ENCODE measurements around the gene CRIP1. TPM values are rescaled to one million over a fixed set of nuclear protein-coding genes. Genes with fewer than 3 reads are reported as not detected.

CRIP1 gene
- polyA plus RNA-seq, 2 donors = 78.0 to 99.3 TPM

GRCh38 chr14:105531894-105532623 is 45.4 kb downstream of the CRIP1 start:
- WGBS, 2 donors = 85 to 92% methylated on average over 19 of the region's 19 CpGs
- Histone ChIP-seq H3K9me3 (ENCODE audit: control insufficient read depth in 2 of 2, insufficient read depth in 1 of 2, low read depth in 1 of 2, low read length in 1 of 2) (peaks cover 0 to 7% of the 10 kb centered on the region in 2 donors), H3K27ac (ENCODE audit: low read depth in 2 of 2, low read length in 1 of 2) (no peak overlapping the region), H3K36me3 (ENCODE audit: control insufficient read depth in 2 of 2, insufficient read depth in 2 of 2, low read length in 1 of 2) (no peaks in the 10 kb centered on the region), H3K4me3 (ENCODE audit: low read depth in 1 of 2, low read length in 2 of 2) (no peak overlapping the region), H3K27me3 (ENCODE audit: control insufficient read depth in 1 of 2, insufficient read depth in 2 of 2, low read length in 2 of 2) (peaks cover 0 to 3% of the 10 kb centered on the region in 2 donors), H3K4me1 (ENCODE audit: control insufficient read depth in 2 of 2, insufficient read depth in 2 of 2, low read length in 1 of 2) (peaks cover 8 to 18% of the 10 kb centered on the region in 2 donors)

- Histone ChIP-seq H3K27me3 (ENCODE audit: control insufficient read depth in 1 of 2, insufficient read depth in 2 of 2, low read length in 2 of 2) (peaks cover 0 to 2% of the 10 kb centered on the region in 2 donors), H3K4me3 (ENCODE audit: low read depth in 1 of 2, low read length in 2 of 2) (no peak overlapping the region), H3K4me1 (ENCODE audit: control insufficient read depth in 2 of 2, insufficient read depth in 2 of 2, low read length in 1 of 2) (peaks cover 4 to 11% of the 10 kb centered on the region in 2 donors), H3K27ac (ENCODE audit: low read depth in 2 of 2, low read length in 1 of 2) (no peak overlapping the region), H3K9me3 (ENCODE audit: control insufficient read depth in 2 of 2, insufficient read depth in 1 of 2, low read depth in 1 of 2, low read length in 1 of 2) (peaks cover 0 to 7% of the 10 kb centered on the region in 2 donors), H3K36me3 (ENCODE audit: control insufficient read depth in 2 of 2, insufficient read depth in 2 of 2, low read length in 1 of 2) (no peaks in the 10 kb centered on the region)
- 56 to 64% methylated on average over 10 of the region's 10 CpGs for WGBS, 2 donors
Observed at GRCh38 chr14:105532735-105533141, 46.1 kb downstream of the CRIP1 start.

GRCh38 chr14:105533391-105533790 is 46.7 kb downstream of the CRIP1 start:
- peaks cover 0 to 7% of the 10 kb centered on the region in 2 donors for H3K9me3 ChIP-seq (ENCODE audit: control insufficient read depth in 2 of 2, insufficient read depth in 1 of 2, low read depth in 1 of 2, low read length in 1 of 2)
- H3K27ac ChIP-seq (ENCODE audit: low read depth in 2 of 2, low read length in 1 of 2) = no peak overlapping the region
- peaks cover 4 to 9% of the 10 kb centered on the region in 2 donors for H3K4me1 ChIP-seq (ENCODE audit: control insufficient read depth in 2 of 2, insufficient read depth in 2 of 2, low read length in 1 of 2)
- no peak overlapping the region for H3K4me3 ChIP-seq (ENCODE audit: low read depth in 1 of 2, low read length in 2 of 2)
- WGBS, 2 donors = 84 to 85% methylated on average over 9 of the region's 9 CpGs
- H3K36me3 ChIP-seq (ENCODE audit: control insufficient read depth in 2 of 2, insufficient read depth in 2 of 2, low read length in 1 of 2) = no peaks in the 10 kb centered on the region
- no peaks in the 10 kb centered on the region for H3K27me3 ChIP-seq (ENCODE audit: control insufficient read depth in 1 of 2, insufficient read depth in 2 of 2, low read length in 2 of 2)

GRCh38 chr14:105533811-105534498 is 47.3 kb downstream of the CRIP1 start:
- Histone ChIP-seq H3K36me3 (ENCODE audit: control insufficient read depth in 2 of 2, insufficient read depth in 2 of 2, low read length in 1 of 2) (no peaks in the 10 kb centered on the region), H3K27me3 (ENCODE audit: control insufficient read depth in 1 of 2, insufficient read depth in 2 of 2, low read length in 2 of 2) (no peaks in the 10 kb centered on the region), H3K4me3 (ENCODE audit: low read depth in 1 of 2, low read length in 2 of 2) (no peak overlapping the region), H3K4me1 (ENCODE audit: control insufficient read depth in 2 of 2, insufficient read depth in 2 of 2, low read length in 1 of 2) (peaks cover 4 to 7% of the 10 kb centered on the region in 2 donors), H3K27ac (ENCODE audit: low read depth in 2 of 2, low read length in 1 of 2) (no peak overlapping the region), H3K9me3 (ENCODE audit: control insufficient read depth in 2 of 2, insufficient read depth in 1 of 2, low read depth in 1 of 2, low read length in 1 of 2) (peaks cover 0 to 5% of the 10 kb centered on the region in 2 donors)
- 71% methylated on average over 21 of the region's 21 CpGs for WGBS, 2 donors

- H3K9me3 ChIP-seq (ENCODE audit: control insufficient read depth in 2 of 2, insufficient read depth in 1 of 2, low read depth in 1 of 2, low read length in 1 of 2) = no peaks in the 10 kb centered on the region
- H3K4me1 ChIP-seq (ENCODE audit: control insufficient read depth in 2 of 2, insufficient read depth in 2 of 2, low read length in 1 of 2) = peaks cover 2 to 3% of the 10 kb centered on the region in 2 donors
- no peak overlapping the region for H3K4me3 ChIP-seq (ENCODE audit: low read depth in 1 of 2, low read length in 2 of 2)
- no peak overlapping the region for H3K27ac ChIP-seq (ENCODE audit: low read depth in 2 of 2, low read length in 1 of 2)
- 65 to 66% methylated on average over 13 of the region's 13 CpGs for whole genome bisulfite sequencing, 2 donors
- H3K36me3 ChIP-seq (ENCODE audit: control insufficient read depth in 2 of 2, insufficient read depth in 2 of 2, low read length in 1 of 2) = no peaks in the 10 kb centered on the region
- H3K27me3 ChIP-seq (ENCODE audit: control insufficient read depth in 1 of 2, insufficient read depth in 2 of 2, low read length in 2 of 2) = no peaks in the 10 kb centered on the region
Observed at GRCh38 chr14:105534586-105534985, 47.9 kb downstream of the CRIP1 start.

GRCh38 chr14:105536051-105536450 is 49.4 kb downstream of the CRIP1 start:
- no peak overlapping the region for H3K4me3 ChIP-seq (ENCODE audit: low read depth in 1 of 2, low read length in 2 of 2)
- peaks cover 0 to 2% of the 10 kb centered on the region in 2 donors for H3K4me1 ChIP-seq (ENCODE audit: control insufficient read depth in 2 of 2, insufficient read depth in 2 of 2, low read length in 1 of 2)
- H3K27me3 ChIP-seq (ENCODE audit: control insufficient read depth in 1 of 2, insufficient read depth in 2 of 2, low read length in 2 of 2) = no peaks in the 10 kb centered on the region
- H3K36me3 ChIP-seq (ENCODE audit: control insufficient read depth in 2 of 2, insufficient read depth in 2 of 2, low read length in 1 of 2) = no peaks in the 10 kb centered on the region
- WGBS, 2 donors = 76 to 82% methylated on average over 7 of the region's 7 CpGs
- no peaks in the 10 kb centered on the region for H3K9me3 ChIP-seq (ENCODE audit: control insufficient read depth in 2 of 2, insufficient read depth in 1 of 2, low read depth in 1 of 2, low read length in 1 of 2)
- H3K27ac ChIP-seq (ENCODE audit: low read depth in 2 of 2, low read length in 1 of 2) = no peak overlapping the region

- H3K27me3 ChIP-seq (ENCODE audit: control insufficient read depth in 1 of 2, insufficient read depth in 2 of 2, low read length in 2 of 2) = no peaks in the 10 kb centered on the region
- 73 to 74% methylated on average over 34 of the region's 34 CpGs for WGBS, 2 donors
- peaks cover 0 to 2% of the 10 kb centered on the region in 2 donors for H3K4me1 ChIP-seq (ENCODE audit: control insufficient read depth in 2 of 2, insufficient read depth in 2 of 2, low read length in 1 of 2)
- H3K27ac ChIP-seq (ENCODE audit: low read depth in 2 of 2, low read length in 1 of 2) = no peak overlapping the region
- H3K4me3 ChIP-seq (ENCODE audit: low read depth in 1 of 2, low read length in 2 of 2) = no peak overlapping the region
- H3K36me3 ChIP-seq (ENCODE audit: control insufficient read depth in 2 of 2, insufficient read depth in 2 of 2, low read length in 1 of 2) = no peaks in the 10 kb centered on the region
- H3K9me3 ChIP-seq (ENCODE audit: control insufficient read depth in 2 of 2, insufficient read depth in 1 of 2, low read depth in 1 of 2, low read length in 1 of 2) = no peaks in the 10 kb centered on the region
Observed at GRCh38 chr14:105536691-105537579, 50.2 kb downstream of the CRIP1 start.

- Histone ChIP-seq H3K4me1 (ENCODE audit: control insufficient read depth in 2 of 2, insufficient read depth in 2 of 2, low read length in 1 of 2) (peaks cover 0 to 2% of the 10 kb centered on the region in 2 donors), H3K9me3 (ENCODE audit: control insufficient read depth in 2 of 2, insufficient read depth in 1 of 2, low read depth in 1 of 2, low read length in 1 of 2) (no peaks in the 10 kb centered on the region), H3K4me3 (ENCODE audit: low read depth in 1 of 2, low read length in 2 of 2) (no peak overlapping the region), H3K27me3 (ENCODE audit: control insufficient read depth in 1 of 2, insufficient read depth in 2 of 2, low read length in 2 of 2) (no peaks in the 10 kb centered on the region), H3K36me3 (ENCODE audit: control insufficient read depth in 2 of 2, insufficient read depth in 2 of 2, low read length in 1 of 2) (no peaks in the 10 kb centered on the region), H3K27ac (ENCODE audit: low read depth in 2 of 2, low read length in 1 of 2) (no peak overlapping the region)
- WGBS, 2 donors = 20 to 28% methylated on average over 25 to 30 of the region's 30 CpGs
Observed at GRCh38 chr14:105537580-105538474, 51.1 kb downstream of the CRIP1 start.

All from esophagus (tissue), 2 donors.